PC-3 (cell line): ENCODE measurements around the gene NAP1L4.

Experiments
- CTCF ChIP-seq: fragments of 300-600 bp; sonication (generic); conservative IDR thresholded peaks from 2 replicates; pipeline ENCODE4 v1.5.1; 2017; ENCODE audit warnings: antibody characterized with exemption, low read depth, mild to moderate bottlenecking, low read length
- EZH2 ChIP-seq: fragments of 300-600 bp; sonication (generic); IDR thresholded peaks from one replicate; pipeline ENCODE4 v1.6.1; 2017; ENCODE audit warnings: antibody characterized with exemption, mild to moderate bottlenecking, low read length; ENCODE audit not compliant: unreplicated experiment
- EZH2phosphoT487 ChIP-seq: fragments of 300-600 bp; sonication (generic); IDR thresholded peaks from 2 replicates; pipeline ENCODE4 v1.6.1; 2018; ENCODE audit warnings: mild to moderate bottlenecking, antibody characterized with exemption, low read length, borderline replicate concordance

- TF ChIP-seq CTCF (no peak), EZH2 (no peak), EZH2phosphoT487 (no peak)
Measured at GRCh38 chr11:3016861-3017260, 24.7 kb upstream of the NAP1L4 start.
